ENCODE data around the gene SGMS2. TPM values are rescaled to one million over a fixed set of nuclear protein-coding genes. Genes with fewer than 3 reads are reported as not detected.

The SGMS2 gene
- total RNA-seq, 1 donor from 2014 or later = 95.0 TPM

DNA sequence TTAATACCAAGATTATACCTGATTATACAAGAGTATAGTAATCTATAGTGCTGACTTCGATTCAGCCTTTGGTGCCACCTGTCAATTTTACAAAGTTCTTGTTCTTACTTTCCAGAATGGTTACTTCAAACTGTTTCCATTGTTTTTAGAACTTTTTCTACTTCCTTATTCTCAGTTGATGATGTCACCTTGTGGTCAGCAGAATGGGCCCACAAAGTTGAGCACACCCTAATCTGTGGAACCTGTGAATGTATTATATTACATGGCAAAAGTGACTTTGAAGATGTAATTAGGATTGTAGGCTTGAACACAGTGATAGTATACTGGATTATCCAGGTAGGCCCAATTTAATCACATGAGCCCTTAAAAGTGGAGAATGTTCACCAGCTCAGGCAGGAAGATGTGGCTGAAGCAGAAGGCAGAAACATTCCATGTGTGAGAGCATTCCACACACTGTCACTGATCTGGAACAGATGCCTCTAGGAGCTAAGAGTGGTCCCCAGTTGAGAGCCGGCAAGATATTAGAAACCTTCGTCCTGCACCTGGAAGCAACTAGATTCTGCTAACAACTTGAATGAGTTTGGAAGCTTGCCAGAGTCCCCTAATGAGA lies 6.3 kb upstream of the SGMS2 start:
- TF ChIP-seq, protein P1, sequence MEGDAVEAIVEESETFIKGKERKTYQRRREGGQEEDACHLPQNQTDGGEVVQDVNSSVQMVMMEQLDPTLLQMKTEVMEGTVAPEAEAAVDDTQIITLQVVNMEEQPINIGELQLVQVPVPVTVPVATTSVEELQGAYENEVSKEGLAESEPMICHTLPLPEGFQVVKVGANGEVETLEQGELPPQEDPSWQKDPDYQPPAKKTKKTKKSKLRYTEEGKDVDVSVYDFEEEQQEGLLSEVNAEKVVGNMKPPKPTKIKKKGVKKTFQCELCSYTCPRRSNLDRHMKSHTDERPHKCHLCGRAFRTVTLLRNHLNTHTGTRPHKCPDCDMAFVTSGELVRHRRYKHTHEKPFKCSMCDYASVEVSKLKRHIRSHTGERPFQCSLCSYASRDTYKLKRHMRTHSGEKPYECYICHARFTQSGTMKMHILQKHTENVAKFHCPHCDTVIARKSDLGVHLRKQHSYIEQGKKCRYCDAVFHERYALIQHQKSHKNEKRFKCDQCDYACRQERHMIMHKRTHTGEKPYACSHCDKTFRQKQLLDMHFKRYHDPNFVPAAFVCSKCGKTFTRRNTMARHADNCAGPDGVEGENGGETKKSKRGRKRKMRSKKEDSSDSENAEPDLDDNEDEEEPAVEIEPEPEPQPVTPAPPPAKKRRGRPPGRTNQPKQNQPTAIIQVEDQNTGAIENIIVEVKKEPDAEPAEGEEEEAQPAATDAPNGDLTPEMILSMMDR (IDR thresholded peaks at IDR 0.05; ENCODE audit: insufficient read depth, low read length, severe bottlenecking) = no peak
- no peaks in the 10 kb centered on the region for H3K27me3 ChIP-seq (ENCODE audit: control insufficient read depth, insufficient read depth, low read length)
- H3K36me3 ChIP-seq (ENCODE audit: control insufficient read depth, insufficient read depth, low read length) = no peaks in the 10 kb centered on the region
- peak; percentile 49 for DNase-seq (ENCODE audit: low read depth)
- FAIRE-seq = no peak
- H3K4me3 ChIP-seq (ENCODE audit: low read depth, low read length) = no peak overlapping the region

DNA sequence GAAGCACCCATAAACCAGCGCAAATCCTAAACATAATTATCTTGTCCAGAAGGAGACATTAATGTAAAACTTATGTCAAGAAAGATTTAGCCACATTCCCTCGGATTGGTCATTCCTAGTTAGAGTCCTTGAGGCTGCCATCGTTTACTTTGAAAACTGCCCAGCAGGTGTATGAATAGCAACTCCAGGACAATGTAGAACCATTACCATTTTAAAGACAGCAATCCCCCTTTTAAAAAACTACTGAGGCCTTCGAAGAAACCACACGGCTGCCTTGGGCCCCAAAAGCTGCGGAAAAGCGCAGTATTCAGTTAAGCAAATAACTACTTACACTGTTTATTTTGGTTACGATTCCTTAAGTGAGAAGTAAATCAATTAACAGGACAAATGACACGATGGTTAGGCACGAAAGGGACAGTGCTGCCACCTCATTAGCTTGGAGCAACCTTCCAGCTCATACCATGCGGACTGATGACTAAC lies 822 bp upstream of the SGMS2 start:
- H3K36me3 ChIP-seq (ENCODE audit: control insufficient read depth, insufficient read depth, low read length) = no peaks in the 10 kb centered on the region
- peak overlapping the region; percentile 90 for H3K4me3 ChIP-seq (ENCODE audit: low read depth, low read length)
- FAIRE-seq (no peak), DNase-seq (ENCODE audit: low read depth) (no peak)
- H3K27me3 ChIP-seq (ENCODE audit: control insufficient read depth, insufficient read depth, low read length) = no peaks in the 10 kb centered on the region
- TF ChIP-seq, protein P1 (IDR thresholded peaks at IDR 0.05; ENCODE audit: insufficient read depth, low read length, severe bottlenecking) = no peak

DNA sequence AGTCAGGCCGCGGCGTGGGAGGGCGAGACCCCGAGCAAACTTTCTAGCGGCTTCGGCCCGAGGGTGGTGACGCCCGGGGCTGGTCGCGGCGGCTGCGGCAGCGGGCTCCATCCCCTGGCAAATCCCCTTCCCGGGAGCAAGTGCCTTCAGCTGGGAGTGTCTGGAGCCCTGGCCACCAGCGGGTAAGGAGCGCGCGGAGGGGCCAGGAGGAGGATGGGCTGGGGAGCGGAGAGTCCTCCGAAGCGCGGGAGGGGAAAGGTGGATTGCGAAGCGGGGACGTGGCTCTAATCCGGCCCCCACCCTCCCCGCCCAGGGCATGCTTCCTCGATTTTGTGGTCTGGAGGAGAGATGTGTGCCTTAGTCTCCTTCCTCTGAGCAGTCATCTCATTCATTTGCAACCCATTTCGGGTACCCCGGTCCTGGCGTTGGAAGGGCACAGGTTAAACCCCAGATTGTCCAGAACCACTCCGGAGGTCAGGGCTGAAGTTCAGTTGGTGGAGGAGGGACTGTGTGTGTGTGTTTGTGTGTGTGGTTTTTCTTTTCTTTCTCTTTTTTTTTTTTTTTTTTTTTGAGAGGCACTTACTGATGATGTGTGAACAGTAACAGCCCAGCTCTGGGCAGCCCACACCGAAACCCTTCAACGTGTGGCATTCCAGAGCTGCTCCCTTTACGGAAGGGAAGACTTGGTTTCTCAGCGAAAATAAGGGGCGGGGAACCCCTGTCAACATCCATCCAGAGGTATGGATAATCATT lies 516 bp downstream of the SGMS2 start:
- H3K4me3 ChIP-seq (ENCODE audit: low read depth, low read length) = peak overlapping the region; percentile 90
- H3K27me3 ChIP-seq (ENCODE audit: control insufficient read depth, insufficient read depth, low read length) = no peaks in the 10 kb centered on the region
- TF ChIP-seq, protein P1 (IDR thresholded peaks at IDR 0.05; ENCODE audit: insufficient read depth, low read length, severe bottlenecking) = no peak
- DNase-seq (ENCODE audit: low read depth) (peak; percentile 57), FAIRE-seq (no peak)
- no peaks in the 10 kb centered on the region for H3K36me3 ChIP-seq (ENCODE audit: control insufficient read depth, insufficient read depth, low read length)

DNA sequence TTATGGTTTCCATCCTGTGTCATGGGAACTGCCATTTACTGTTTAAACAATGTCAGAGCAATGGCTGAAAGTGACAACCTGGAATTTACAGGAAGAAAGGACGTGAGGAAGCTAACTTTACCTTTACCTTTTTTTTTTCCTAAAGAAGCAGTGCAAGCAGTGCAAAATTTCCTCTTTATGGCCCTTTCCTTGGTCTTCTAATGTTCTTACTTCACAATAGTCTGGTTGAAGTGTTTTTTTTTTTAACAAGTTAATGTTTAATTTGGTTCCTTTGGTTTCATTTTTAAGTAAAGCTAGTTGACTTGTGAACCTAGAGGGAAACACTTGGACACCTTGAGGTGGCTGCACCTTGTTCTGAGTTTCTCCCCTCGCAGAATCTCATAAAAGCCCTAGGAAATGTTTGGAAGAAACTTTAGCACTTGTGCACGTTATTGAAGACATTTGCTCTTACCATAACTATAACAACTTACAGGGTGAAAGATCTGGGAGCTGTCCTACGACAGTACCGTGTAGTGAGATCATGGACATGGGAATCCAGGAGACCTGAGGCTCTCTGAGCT lies 1.8 kb downstream of the SGMS2 start:
- no peaks in the 10 kb centered on the region for H3K36me3 ChIP-seq (ENCODE audit: control insufficient read depth, insufficient read depth, low read length)
- TF ChIP-seq, protein P1 (IDR thresholded peaks at IDR 0.05; ENCODE audit: insufficient read depth, low read length, severe bottlenecking) = no peak
- no peaks in the 10 kb centered on the region for H3K27me3 ChIP-seq (ENCODE audit: control insufficient read depth, insufficient read depth, low read length)
- FAIRE-seq (no peak), DNase-seq (ENCODE audit: low read depth) (peak; percentile 55)
- peak overlapping the region; percentile 90 for H3K4me3 ChIP-seq (ENCODE audit: low read depth, low read length)

DNA sequence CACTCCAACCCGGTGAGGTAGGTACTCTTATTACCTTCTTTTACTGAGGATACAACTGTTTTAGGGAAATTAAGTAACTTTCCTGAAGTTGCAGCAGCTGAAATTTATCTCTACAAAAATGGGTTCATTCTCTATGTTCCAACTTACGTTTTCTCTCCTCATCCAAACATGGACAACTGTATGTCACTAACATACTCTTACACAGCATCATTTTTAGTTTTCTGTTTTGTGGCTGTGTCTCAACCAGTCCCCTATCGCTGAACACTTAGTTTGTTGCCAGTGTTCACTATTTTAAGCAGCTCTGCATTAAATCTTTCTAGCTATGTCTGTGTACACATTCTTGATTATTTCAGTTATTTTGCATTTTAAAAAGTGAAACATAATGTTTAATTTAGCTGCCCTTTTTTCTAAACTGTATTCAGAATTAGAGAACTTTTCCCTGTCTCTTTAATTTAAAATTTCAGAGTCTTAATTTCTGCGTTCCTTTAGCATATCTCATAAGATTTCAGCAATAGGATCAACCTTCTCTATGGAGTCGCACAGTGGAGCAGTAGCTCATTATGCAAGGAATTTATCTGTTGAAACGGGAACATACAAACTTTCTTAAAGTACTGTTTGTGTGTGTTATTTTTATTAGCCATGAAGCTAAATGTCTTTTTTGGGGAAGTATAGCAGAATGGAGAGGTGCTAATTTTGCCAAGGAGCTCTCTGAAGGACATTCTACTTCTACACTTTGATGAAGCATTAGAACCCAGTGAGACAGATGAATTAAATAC lies 3.8 kb downstream of the SGMS2 start:
- FAIRE-seq (no peak), DNase-seq (ENCODE audit: low read depth) (no peak)
- Histone ChIP-seq H3K4me3 (ENCODE audit: low read depth, low read length) (no peak overlapping the region), H3K27me3 (ENCODE audit: control insufficient read depth, insufficient read depth, low read length) (no peaks in the 10 kb centered on the region), H3K36me3 (ENCODE audit: control insufficient read depth, insufficient read depth, low read length) (no peaks in the 10 kb centered on the region)
- TF ChIP-seq, protein P1 (IDR thresholded peaks at IDR 0.05; ENCODE audit: insufficient read depth, low read length, severe bottlenecking) = no peak

All from bronchial epithelial cell (primary cell).